ENCODE measurements around the gene ERN1. TPM values are rescaled to one million over a fixed set of nuclear protein-coding genes. Genes with fewer than 3 reads are reported as not detected.
A peak's percentile ranks its signal among the peaks of the same experiment; 100 is the strongest.
"Not testable (repeated sequence)": the region's sequence is repeated elsewhere in the genome, so short reads cannot be mapped to it uniquely, and the experiment has no call there.

The ERN1 gene
- total RNA-seq: 12.1 to 18.2 TPM (median 14.9 TPM) in 3 replicates
- long read RNA-seq, full-length matches to known transcripts: 6 of 9 reads
- long read RNA-seq, partial matches to known transcripts: 2 of 9 reads
- long read RNA-seq, other reads (novel, unspliced or antisense): 1 of 9 reads

DNA sequence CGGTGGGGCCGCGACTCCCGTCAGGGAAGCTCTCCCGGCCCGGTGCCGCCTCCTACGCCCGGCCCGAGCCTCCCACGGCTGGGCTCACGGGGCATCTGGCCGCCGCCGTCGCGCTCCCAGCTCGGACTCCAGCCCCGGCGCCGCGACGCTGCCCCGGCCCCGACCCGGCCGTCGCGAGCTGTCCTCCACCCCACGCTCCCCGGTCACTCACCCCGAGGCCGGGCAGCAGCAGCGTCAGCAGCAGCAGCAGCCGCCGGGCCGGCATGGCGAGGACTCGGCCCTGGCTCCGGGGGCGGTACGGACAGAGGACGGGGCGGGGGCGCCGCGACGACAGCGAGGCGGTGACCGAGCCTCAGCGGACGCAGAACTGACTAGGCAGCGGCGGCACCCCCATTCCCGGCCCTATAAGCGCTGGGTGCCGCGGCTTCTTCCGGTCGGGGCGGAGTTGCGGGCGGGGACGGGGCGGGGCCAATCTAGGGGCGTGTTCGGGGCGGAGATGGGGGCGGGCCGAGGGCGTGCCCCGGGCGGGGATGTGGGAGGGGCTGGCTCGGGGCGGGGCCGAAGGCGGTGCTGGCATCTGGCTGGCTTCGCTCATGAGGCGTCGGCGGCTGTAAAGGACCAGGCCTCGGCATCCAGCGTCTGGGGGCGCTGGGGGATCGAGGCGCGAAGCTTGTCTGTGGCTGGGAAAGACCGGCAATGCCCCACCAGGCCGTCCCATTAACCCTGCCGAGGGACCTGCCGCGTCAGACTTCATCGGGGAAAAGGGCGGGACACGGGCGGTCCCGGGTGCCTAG, at the start of gene ERN1:
ERN1 (minus strand) TSS at position 380 of the 794 bp plus-strand sequence; CDS start at position 265, 115 bp downstream.
- peaks cover 39% of the 10 kb centered on the region for H3K4me1 Mint-ChIP-seq (ENCODE audit: low read depth)
- peak; percentile 96 for DNase-seq (ENCODE audit: low spot score)
- TF ChIP-seq, protein P1, sequence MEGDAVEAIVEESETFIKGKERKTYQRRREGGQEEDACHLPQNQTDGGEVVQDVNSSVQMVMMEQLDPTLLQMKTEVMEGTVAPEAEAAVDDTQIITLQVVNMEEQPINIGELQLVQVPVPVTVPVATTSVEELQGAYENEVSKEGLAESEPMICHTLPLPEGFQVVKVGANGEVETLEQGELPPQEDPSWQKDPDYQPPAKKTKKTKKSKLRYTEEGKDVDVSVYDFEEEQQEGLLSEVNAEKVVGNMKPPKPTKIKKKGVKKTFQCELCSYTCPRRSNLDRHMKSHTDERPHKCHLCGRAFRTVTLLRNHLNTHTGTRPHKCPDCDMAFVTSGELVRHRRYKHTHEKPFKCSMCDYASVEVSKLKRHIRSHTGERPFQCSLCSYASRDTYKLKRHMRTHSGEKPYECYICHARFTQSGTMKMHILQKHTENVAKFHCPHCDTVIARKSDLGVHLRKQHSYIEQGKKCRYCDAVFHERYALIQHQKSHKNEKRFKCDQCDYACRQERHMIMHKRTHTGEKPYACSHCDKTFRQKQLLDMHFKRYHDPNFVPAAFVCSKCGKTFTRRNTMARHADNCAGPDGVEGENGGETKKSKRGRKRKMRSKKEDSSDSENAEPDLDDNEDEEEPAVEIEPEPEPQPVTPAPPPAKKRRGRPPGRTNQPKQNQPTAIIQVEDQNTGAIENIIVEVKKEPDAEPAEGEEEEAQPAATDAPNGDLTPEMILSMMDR (IDR thresholded peaks at IDR 0.05): no peak

DNA sequence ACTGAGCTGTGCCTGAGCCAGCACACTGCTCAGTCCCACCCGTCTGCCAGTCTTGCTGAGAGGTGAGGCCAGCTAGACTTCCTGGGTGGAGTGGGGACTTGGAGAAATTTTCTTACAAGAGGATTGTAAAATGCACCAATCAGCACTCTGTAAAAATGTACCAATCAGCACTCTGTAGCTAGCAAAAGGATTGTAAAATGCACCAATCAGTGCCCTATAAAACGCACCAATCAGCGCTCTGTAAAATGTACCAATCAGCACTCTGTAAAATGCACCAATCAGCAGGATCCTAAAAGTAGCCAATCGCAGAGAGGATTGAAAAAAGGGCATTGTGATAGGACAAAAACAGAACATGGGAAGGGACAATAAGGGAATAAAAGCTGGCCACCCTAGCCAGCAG, 49.1 kb upstream of the ERN1 start:
- H3K36me3 Mint-ChIP-seq (ENCODE audit: low read depth): peaks cover 15% of the 10 kb centered on the region
- H3K27ac Mint-ChIP-seq (ENCODE audit: unreplicated experiment); H3K9me3 Mint-ChIP-seq (ENCODE audit: low read depth); H3K27me3 Mint-ChIP-seq (ENCODE audit: low read depth); H3K4me3 Mint-ChIP-seq (ENCODE audit: unreplicated experiment); DNase-seq (ENCODE audit: low spot score): not testable (repeated sequence)
- H3K4me1 Mint-ChIP-seq (ENCODE audit: low read depth): peaks cover 47% of the 10 kb centered on the region

More for the DNA sequence above, at the start of gene ERN1:
- Mint-ChIP-seq H3K36me3 (ENCODE audit: low read depth) (no peaks in the 10 kb centered on the region), H3K9me3 (ENCODE audit: low read depth) (no peaks in the 10 kb centered on the region), H3K27me3 (ENCODE audit: low read depth) (no peaks in the 10 kb centered on the region), H3K4me3 (ENCODE audit: unreplicated experiment) (peak within 1 kb of the TSS; percentile 87), H3K27ac (ENCODE audit: unreplicated experiment) (peak within 1 kb of the TSS; percentile 94)

GRCh38 chr17:64178011-64178825, 48.3 kb upstream of the ERN1 start:
- H3K27ac Mint-ChIP-seq (ENCODE audit: unreplicated experiment): peak overlapping the region; percentile 36
- H3K27me3 Mint-ChIP-seq (ENCODE audit: low read depth): no peaks in the 10 kb centered on the region
- TF ChIP-seq, protein P1 (IDR thresholded peaks at IDR 0.05): no peak
- no peaks in the 10 kb centered on the region for H3K9me3 Mint-ChIP-seq (ENCODE audit: low read depth)
- peaks cover 42% of the 10 kb centered on the region for H3K4me1 Mint-ChIP-seq (ENCODE audit: low read depth)
- no peak for DNase-seq (ENCODE audit: low spot score)
- no peak overlapping the region for H3K4me3 Mint-ChIP-seq (ENCODE audit: unreplicated experiment)
- peaks cover 15% of the 10 kb centered on the region for H3K36me3 Mint-ChIP-seq (ENCODE audit: low read depth)

GRCh38 chr17:64177311-64178010, 47.5 kb upstream of the ERN1 start:
- H3K4me3 Mint-ChIP-seq (ENCODE audit: unreplicated experiment): no peak overlapping the region
- peaks cover 41% of the 10 kb centered on the region for H3K4me1 Mint-ChIP-seq (ENCODE audit: low read depth)
- H3K36me3 Mint-ChIP-seq (ENCODE audit: low read depth): peaks cover 17% of the 10 kb centered on the region
- H3K27ac Mint-ChIP-seq (ENCODE audit: unreplicated experiment): peak overlapping the region; percentile 12
- H3K27me3 Mint-ChIP-seq (ENCODE audit: low read depth): no peaks in the 10 kb centered on the region
- DNase-seq (ENCODE audit: low spot score): no peak
- TF ChIP-seq, protein P1 (IDR thresholded peaks at IDR 0.05): no peak
- H3K9me3 Mint-ChIP-seq (ENCODE audit: low read depth): no peaks in the 10 kb centered on the region

- DNase-seq (ENCODE audit: low spot score): no peak
- TF ChIP-seq, protein P1 (IDR thresholded peaks at IDR 0.05): no peak
- H3K4me1 Mint-ChIP-seq (ENCODE audit: low read depth): peaks cover 40% of the 10 kb centered on the region
- peaks cover 20% of the 10 kb centered on the region for H3K36me3 Mint-ChIP-seq (ENCODE audit: low read depth)
- H3K27me3 Mint-ChIP-seq (ENCODE audit: low read depth): no peaks in the 10 kb centered on the region
- no peaks in the 10 kb centered on the region for H3K9me3 Mint-ChIP-seq (ENCODE audit: low read depth)
- no peak overlapping the region for H3K4me3 Mint-ChIP-seq (ENCODE audit: unreplicated experiment)
- H3K27ac Mint-ChIP-seq (ENCODE audit: unreplicated experiment): no peak overlapping the region
These were observed 46.6 kb upstream of the ERN1 start for GRCh38 chr17:64176556-64176955.
